Jurkat, Clone E6-1 (cell line): ENCODE data around the gene GRAP2.

Source experiments
- DNase-seq: peaks from one replicate; pipeline ENCODE4 v3.0.0-alpha.2; 2011; ENCODE audit warnings: low read depth, low spot score
- H3K4me3 ChIP-seq: 2 replicates; pipeline ENCODE4 v1.5.1; 2011; ENCODE audit warnings: mild to moderate bottlenecking, low read length, control low read depth, moderate library complexity

GRAP2 gene

GRCh38 chr22:40022536-40023240 lies 121.8 kb downstream of the GRAP2 start:
- DNase-seq: no peak
- H3K4me3 ChIP-seq: no peak overlapping the region
